Measurements from ENCODE around the gene TMEM170B. TPM values are rescaled to one million over a fixed set of nuclear protein-coding genes. Genes with fewer than 3 reads are reported as not detected.

TMEM170B gene
- total and polyA plus RNA-seq, 2 of the 8 experiments (the other 6 are each of a cell fraction or from before 2014, with no cell fraction given) = 0.80 to 4.3 TPM

DNA sequence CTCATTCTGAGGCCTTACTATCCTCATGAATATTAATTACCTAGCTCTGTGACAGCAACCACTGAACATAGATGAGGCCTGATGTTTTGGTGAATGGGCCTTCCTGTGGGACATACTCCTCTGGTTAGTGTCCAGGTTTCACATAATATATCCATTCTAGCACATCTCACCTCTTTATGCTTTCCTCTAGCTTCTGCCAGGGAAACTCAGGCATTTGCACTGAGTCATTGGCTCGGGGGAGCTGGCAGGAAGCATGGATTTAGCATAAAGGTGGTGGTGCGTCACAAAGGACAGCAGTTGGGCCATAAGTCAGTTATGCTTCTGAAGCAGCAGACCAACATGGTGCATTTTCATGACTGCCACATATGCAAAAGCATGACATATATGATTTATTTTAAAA is 37.5 kb upstream of the TMEM170B start:
- TF ChIP-seq TEAD4 (IDR thresholded peaks at IDR 0.05; ENCODE audit: low read depth, low read length) = no peak
- TF ChIP-seq TBP (IDR thresholded peaks at IDR 0.05; ENCODE audit: low read depth, low read length) = no peak
- TF ChIP-seq, protein P1, sequence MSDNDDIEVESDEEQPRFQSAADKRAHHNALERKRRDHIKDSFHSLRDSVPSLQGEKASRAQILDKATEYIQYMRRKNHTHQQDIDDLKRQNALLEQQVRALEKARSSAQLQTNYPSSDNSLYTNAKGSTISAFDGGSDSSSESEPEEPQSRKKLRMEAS (IDR thresholded peaks at IDR 0.05) = no peak
- no peak overlapping the region for H3K4me3 ChIP-seq (ENCODE audit: extremely low read depth in 1 of 4, insufficient read depth in 2 of 4, low read depth in 3 of 4, low read length in 4 of 4)
- H4K20me1 ChIP-seq (replicated peaks in 1 of 2; ENCODE audit: control insufficient read depth in 1 of 2, insufficient read depth in 2 of 2, low read length in 2 of 2) = no peaks in the 10 kb centered on the region
- H3K18ac ChIP-seq (ENCODE audit: extremely low read depth, low read length) = no peak overlapping the region
- H4K91ac ChIP-seq (replicated peaks; ENCODE audit: insufficient read length, low read length) = no peak overlapping the region
- DNase-seq (ENCODE audit: low read depth in 1 of 2, low spot score in 2 of 2) (no peak), FAIRE-seq (no peak)
- ChIA-PET POLR2A (ENCODE audit: partially characterized antibody) (interaction anchor here (0.7 kb wide), 1 partner anchor 84 kb away, joined by 3 read pairs; no protein-coding TSS in a partner anchor), CTCF (ENCODE audit: partially characterized antibody) (interaction anchor here (0.9 to 7.2 kb wide), 3 partner anchors 76 to 413 kb away, joined by 3 to 82 read pairs (median 5); no protein-coding TSS in a partner anchor)
- H3K14ac ChIP-seq (ENCODE audit: insufficient read length) = no peak overlapping the region
- H4K8ac ChIP-seq (ENCODE audit: extremely low read depth, insufficient read depth, low read length) = no peak overlapping the region
- no peak overlapping the region for H2AK5ac ChIP-seq (ENCODE audit: low read depth, low read length)
- H2BK120ac ChIP-seq (replicated peaks; ENCODE audit: low read depth, low read length) = no peak overlapping the region
- H3K27me3 ChIP-seq (replicated peaks in 1 of 4; ENCODE audit: control insufficient read depth in 3 of 4, extremely low read depth in 1 of 4, insufficient read depth in 3 of 4, low read length in 3 of 4) = no peaks in the 10 kb centered on the region
- H3K9me3 ChIP-seq (ENCODE audit: insufficient read depth in 2 of 2, low read depth in 1 of 2, low read length in 1 of 2) = no peaks in the 10 kb centered on the region; a peak in 1 of 4 replicates
- H3K4ac ChIP-seq (replicated peaks; ENCODE audit: insufficient read length, low read depth, low read length) = no peak overlapping the region
- 100% methylated on average over 2 of the region's 2 CpGs; no CpG with 5 or more reads in 1 of the 2 experiments for WGBS, 2 experiments (ENCODE audit: extremely low coverage in 1 of 2, insufficient coverage in 1 of 2, insufficient read length in 1 of 2, insufficient replicate concordance in 2 of 2, low coverage in 1 of 2, low lambda C conversion rate in 2 of 2, missing lambda C conversion rate in 1 of 2)
- H3K36me3 ChIP-seq (ENCODE audit: control insufficient read depth in 2 of 4, insufficient read depth in 4 of 4, low read length in 3 of 4) = no peaks in the 10 kb centered on the region
- H3K4me1 ChIP-seq (replicated peaks in 1 of 4; ENCODE audit: control insufficient read depth in 3 of 4, insufficient read depth in 4 of 4, low read length in 3 of 4) = peaks cover 0 to 4% (median 2%) of the 10 kb centered on the region in 4 experiments; a peak in 2 of 7 replicates
- H3K9ac ChIP-seq (replicated peaks in 1 of 4; ENCODE audit: extremely low read depth in 1 of 4, low read depth in 3 of 4, low read length in 3 of 4) = no peak overlapping the region
- H3K23me2 ChIP-seq (ENCODE audit: low read depth, low read length) = no peaks in the 10 kb centered on the region
- no peak overlapping the region for H3K56ac ChIP-seq (replicated peaks; ENCODE audit: insufficient read length, low read depth, low read length)
- no peak overlapping the region for H2BK5ac ChIP-seq (ENCODE audit: low read depth, low read length)
- no peak overlapping the region for H4K5ac ChIP-seq (ENCODE audit: insufficient read length, low read depth, low read length)
- H2BK15ac ChIP-seq (ENCODE audit: low read length) = no peak overlapping the region
- H3K79me1 ChIP-seq (ENCODE audit: low read depth, low read length) = no peaks in the 10 kb centered on the region
- H3K27ac ChIP-seq (ENCODE audit: low read depth, low read length) = no peak overlapping the region
- no peak overlapping the region for H2BK20ac ChIP-seq (ENCODE audit: low read length)
- no peak overlapping the region for H3K23ac ChIP-seq (ENCODE audit: insufficient read length)
- no peak overlapping the region for H3K4me2 ChIP-seq (ENCODE audit: insufficient read depth in 1 of 2, low read depth in 2 of 2, low read length in 2 of 2)
- H3K79me2 ChIP-seq (ENCODE audit: control insufficient read depth in 1 of 2, insufficient read depth in 2 of 2, low read length in 2 of 2) = no peaks in the 10 kb centered on the region
- H2AFZ ChIP-seq (ENCODE audit: low read length) = no peak overlapping the region
- no peak overlapping the region for H2BK12ac ChIP-seq (ENCODE audit: low read depth, low read length)
